Fibroblast of the aortic adventitia (primary cell): ENCODE data around the gene MAGEA4. TPM values are rescaled to one million over a fixed set of nuclear protein-coding genes. Genes with fewer than 3 reads are reported as not detected.
A peak's percentile ranks its signal among the peaks of the same experiment; 100 is the strongest.

ENCODE experiments used
- DNase-seq: peaks from one replicate; pipeline ENCODE4 v3.0.0-alpha.2; 2010; ENCODE audit warnings: low read depth
- H3K4me3 ChIP-seq: 2 replicates; pipeline ENCODE4 v1.5.1; 2011; ENCODE audit warnings: low read depth, mild to moderate bottlenecking, control low read depth, low read length, moderate library complexity
- CTCF ChIP-seq: IDR thresholded peaks from 2 replicates; pipeline ENCODE4 v1.5.1; 2011; ENCODE audit warnings: mild to moderate bottlenecking, low read length, control low read depth, inconsistent platforms; ENCODE audit not compliant: insufficient read depth
- total RNA-seq: library from RNA; depleted of rRNA; stranded (reverse); fragments of >200 nt; gene quantifications from 2 replicates; pipeline ENCODE4 v1.2.3, GENCODE V29; 2012; ENCODE audit warnings: low replicate concordance

MAGEA4 gene
- total RNA-seq, 1 donor = not detected

DNA sequence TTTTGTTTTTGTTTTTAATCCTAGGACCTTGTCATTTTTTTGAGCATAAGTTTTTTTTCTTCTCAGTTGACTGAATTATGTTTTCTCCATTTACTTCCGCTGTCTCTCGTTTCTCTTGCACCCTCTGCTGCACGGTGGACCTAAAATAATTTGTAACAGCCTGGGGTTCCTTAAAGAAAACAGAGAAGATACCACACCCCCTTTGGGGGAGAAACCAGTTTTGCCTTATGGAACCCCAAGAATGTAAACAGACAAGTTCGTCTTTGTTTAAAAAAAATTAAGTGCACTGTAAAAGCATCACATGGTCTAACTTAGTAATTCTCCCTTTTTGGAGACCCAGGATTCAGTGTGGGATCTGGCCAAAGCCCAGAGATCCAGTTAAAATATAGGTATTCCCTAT, 32.8 kb upstream of the MAGEA4 start:
- DNase-seq = no peak
- no peak overlapping the region for H3K4me3 ChIP-seq
- no peak for TF ChIP-seq CTCF

GRCh38 chrX:151880895-151881294, 31.8 kb upstream of the MAGEA4 start:
- TF ChIP-seq CTCF = no peak
- DNase-seq = no peak

GRCh38 chrX:151889421-151889820, 23.3 kb upstream of the MAGEA4 start:
- TF ChIP-seq CTCF = no peak
- no peak for DNase-seq
- H3K4me3 ChIP-seq = no peak overlapping the region

More at GRCh38 chrX:151880895-151881294, 31.8 kb upstream of the MAGEA4 start:
- no peak overlapping the region for H3K4me3 ChIP-seq

- DNase-seq = peak; percentile 78
- H3K4me3 ChIP-seq = no peak overlapping the region
- no peak for TF ChIP-seq CTCF
These were observed 15.8 kb upstream of the MAGEA4 start for GRCh38 chrX:151896734-151897474.

DNA sequence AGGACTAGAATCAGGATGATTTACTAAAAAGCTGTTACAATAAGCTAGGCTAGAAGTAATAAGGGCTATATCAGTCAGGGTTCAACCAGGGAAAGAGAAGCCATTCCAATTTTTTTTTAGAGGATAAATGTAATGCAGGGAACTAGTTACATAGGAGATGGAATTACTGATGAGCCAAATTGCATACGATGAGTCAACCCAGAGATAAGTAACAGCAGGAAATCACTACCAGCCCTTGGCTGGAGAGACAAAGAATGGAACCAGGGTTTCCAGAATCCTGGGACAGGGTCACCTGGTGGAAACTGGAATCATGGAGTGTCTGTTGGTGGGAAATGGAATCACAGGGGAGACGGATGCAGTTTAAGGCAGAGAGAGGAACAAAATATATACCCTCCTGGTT, 13.1 kb upstream of the MAGEA4 start:
- no peak overlapping the region for H3K4me3 ChIP-seq
- peak; percentile 59 for DNase-seq
- TF ChIP-seq CTCF = no peak

- TF ChIP-seq CTCF = peak; percentile 24
- DNase-seq = peak; percentile 43
- H3K4me3 ChIP-seq = no peak overlapping the region
These were observed 10.9 kb upstream of the MAGEA4 start for GRCh38 chrX:151901826-151902225.
